ENCODE measurements around the gene IFIT5. TPM values are rescaled to one million over a fixed set of nuclear protein-coding genes. Genes with fewer than 3 reads are reported as not detected.

The IFIT5 gene
- total RNA-seq, 3 donors from 2014 or later (not counting 1 experiment from before 2014, with no cell fraction given) = 17.7 to 23.6 (median 20.4) TPM

DNA sequence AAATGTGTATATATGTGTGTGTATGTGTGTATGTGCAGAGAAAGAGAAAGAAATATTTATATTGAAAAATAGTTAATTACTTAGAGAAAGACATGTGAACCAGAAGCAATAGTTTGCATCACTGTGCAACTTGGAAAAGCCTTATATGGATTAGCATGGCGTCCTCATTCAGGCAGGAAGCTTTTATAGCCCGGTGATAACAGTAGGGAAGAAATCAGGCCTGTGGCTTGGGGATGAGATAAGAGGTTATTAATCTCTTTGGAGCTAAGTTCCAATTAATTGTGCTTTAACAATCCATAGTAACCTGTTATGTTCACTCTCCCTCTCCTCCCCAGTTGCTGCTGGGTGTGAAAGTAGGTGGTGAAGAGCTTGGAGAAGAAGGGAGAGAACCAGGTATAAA lies 36.5 kb downstream of the IFIT5 start:
- Mint-ChIP-seq H3K27ac (no peak overlapping the region), H3K36me3 (no peaks in the 10 kb centered on the region), H3K4me1 (no peaks in the 10 kb centered on the region), H3K9me3 (no peaks in the 10 kb centered on the region), H3K4me3 (no peak overlapping the region), H3K27me3 (ENCODE audit: low read depth in 2 of 2) (peaks cover 28 to 32% of the 10 kb centered on the region in 2 donors)
- Histone ChIP-seq H3K27ac (ENCODE audit: low read length) (no peak overlapping the region), H3K4me1 (ENCODE audit: control insufficient read depth, insufficient read depth, low read length) (no peaks in the 10 kb centered on the region), H3K36me3 (ENCODE audit: control insufficient read depth, insufficient read depth, low read length) (no peaks in the 10 kb centered on the region), H3K4me3 (ENCODE audit: low read length) (no peak overlapping the region), H3K27me3 (ENCODE audit: control insufficient read depth, insufficient read depth, low read length) (no peaks in the 10 kb centered on the region), H3K9me3 (ENCODE audit: control insufficient read depth, insufficient read depth, low read length) (no peaks in the 10 kb centered on the region)
- WGBS (ENCODE audit: insufficient coverage) = 98% methylated on average over 2 of the region's 2 CpGs
- TF ChIP-seq, protein P1, sequence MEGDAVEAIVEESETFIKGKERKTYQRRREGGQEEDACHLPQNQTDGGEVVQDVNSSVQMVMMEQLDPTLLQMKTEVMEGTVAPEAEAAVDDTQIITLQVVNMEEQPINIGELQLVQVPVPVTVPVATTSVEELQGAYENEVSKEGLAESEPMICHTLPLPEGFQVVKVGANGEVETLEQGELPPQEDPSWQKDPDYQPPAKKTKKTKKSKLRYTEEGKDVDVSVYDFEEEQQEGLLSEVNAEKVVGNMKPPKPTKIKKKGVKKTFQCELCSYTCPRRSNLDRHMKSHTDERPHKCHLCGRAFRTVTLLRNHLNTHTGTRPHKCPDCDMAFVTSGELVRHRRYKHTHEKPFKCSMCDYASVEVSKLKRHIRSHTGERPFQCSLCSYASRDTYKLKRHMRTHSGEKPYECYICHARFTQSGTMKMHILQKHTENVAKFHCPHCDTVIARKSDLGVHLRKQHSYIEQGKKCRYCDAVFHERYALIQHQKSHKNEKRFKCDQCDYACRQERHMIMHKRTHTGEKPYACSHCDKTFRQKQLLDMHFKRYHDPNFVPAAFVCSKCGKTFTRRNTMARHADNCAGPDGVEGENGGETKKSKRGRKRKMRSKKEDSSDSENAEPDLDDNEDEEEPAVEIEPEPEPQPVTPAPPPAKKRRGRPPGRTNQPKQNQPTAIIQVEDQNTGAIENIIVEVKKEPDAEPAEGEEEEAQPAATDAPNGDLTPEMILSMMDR (IDR thresholded peaks at IDR 0.05) = no peak
- ATAC-seq = no peak
- no peak for DNase-seq
- intact Hi-C loops (cut with micrococcal nuclease) = no loop called here

DNA sequence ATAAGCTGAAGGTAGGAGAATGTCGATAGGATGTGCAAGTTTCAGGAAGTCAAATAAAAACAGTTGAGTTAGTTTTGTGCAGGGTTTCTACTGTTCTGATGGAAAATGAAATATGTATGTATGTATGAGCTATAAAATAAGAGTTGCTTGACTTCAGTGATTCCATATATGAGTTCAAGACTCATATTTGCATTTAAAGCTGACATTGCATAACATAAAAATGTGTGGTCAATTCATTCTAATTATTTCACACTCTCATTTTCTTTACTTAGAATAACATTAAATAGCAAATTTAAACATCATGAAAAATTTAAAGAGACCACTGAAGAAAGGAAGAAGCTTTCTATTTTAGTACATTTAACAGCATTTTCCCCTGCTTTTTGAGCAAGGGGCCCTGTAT lies 37.8 kb downstream of the IFIT5 start:
- no peak for DNase-seq
- ATAC-seq = no peak
- H3K36me3 ChIP-seq (ENCODE audit: control insufficient read depth, insufficient read depth, low read length) = no peaks in the 10 kb centered on the region
- H3K27ac ChIP-seq (ENCODE audit: low read length) = no peak overlapping the region
- no peak overlapping the region for H3K27ac Mint-ChIP-seq
- no peaks in the 10 kb centered on the region for H3K4me1 Mint-ChIP-seq
- H3K9me3 ChIP-seq (ENCODE audit: control insufficient read depth, insufficient read depth, low read length) = no peaks in the 10 kb centered on the region
- no peaks in the 10 kb centered on the region for H3K4me1 ChIP-seq (ENCODE audit: control insufficient read depth, insufficient read depth, low read length)
- peaks cover 23 to 28% of the 10 kb centered on the region in 2 donors for H3K27me3 Mint-ChIP-seq (ENCODE audit: low read depth in 2 of 2)
- intact Hi-C loops (cut with micrococcal nuclease) = no loop called here
- no peaks in the 10 kb centered on the region for H3K9me3 Mint-ChIP-seq
- H3K4me3 Mint-ChIP-seq = no peak overlapping the region
- no peaks in the 10 kb centered on the region for H3K36me3 Mint-ChIP-seq
- TF ChIP-seq, protein P1 (IDR thresholded peaks at IDR 0.05) = no peak
- no peak overlapping the region for H3K4me3 ChIP-seq (ENCODE audit: low read length)
- no peaks in the 10 kb centered on the region for H3K27me3 ChIP-seq (ENCODE audit: control insufficient read depth, insufficient read depth, low read length)
- WGBS (ENCODE audit: insufficient coverage) = 63% methylated on average over 1 of the region's 1 CpG

DNA sequence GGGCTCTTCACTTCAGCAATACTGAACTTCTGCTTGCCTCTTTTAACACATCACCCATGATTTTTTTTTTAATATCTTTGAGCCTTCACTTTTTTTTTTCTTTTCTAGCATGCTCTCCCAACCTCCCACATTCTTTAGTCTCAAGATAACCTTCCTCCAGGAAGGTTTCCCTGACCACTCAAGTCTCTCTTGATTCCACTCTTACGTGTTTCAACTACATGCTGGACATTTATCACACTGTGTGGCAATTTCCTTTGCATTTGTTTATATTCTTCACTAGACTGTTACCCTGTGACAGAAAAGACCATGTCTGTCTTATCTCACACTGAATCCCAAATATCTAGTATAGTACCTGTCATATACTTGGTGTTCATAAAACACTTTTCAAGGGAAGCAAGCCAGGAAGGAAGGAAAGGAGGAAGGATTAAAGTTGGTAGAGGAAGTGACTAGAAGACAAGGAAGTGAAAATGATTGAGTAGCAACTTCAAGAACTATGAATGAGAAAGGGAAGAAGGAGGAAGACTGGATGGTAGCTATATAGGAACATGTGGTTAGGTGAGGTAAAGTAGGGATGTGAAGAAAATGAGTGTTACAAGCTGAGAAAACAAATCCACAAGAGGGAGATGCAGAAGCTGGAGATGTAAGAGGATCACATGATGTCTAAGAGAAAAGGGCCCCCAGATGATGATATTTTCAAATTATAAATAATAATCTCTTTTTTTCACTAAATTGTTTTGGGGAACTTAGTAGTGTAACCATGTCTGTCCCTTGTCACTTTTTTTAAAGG lies 40.4 kb downstream of the IFIT5 start:
- H3K36me3 ChIP-seq (ENCODE audit: control insufficient read depth, insufficient read depth, low read length) = no peaks in the 10 kb centered on the region
- ATAC-seq (no peak), DNase-seq (no peak)
- TF ChIP-seq, protein P1 (IDR thresholded peaks at IDR 0.05) = no peak
- H3K9me3 ChIP-seq (ENCODE audit: control insufficient read depth, insufficient read depth, low read length) = no peaks in the 10 kb centered on the region
- H3K4me3 ChIP-seq (ENCODE audit: low read length) = no peak overlapping the region
- Mint-ChIP-seq H3K36me3 (no peaks in the 10 kb centered on the region), H3K27ac (no peak overlapping the region), H3K4me3 (no peak overlapping the region), H3K4me1 (no peaks in the 10 kb centered on the region), H3K9me3 (no peaks in the 10 kb centered on the region), H3K27me3 (ENCODE audit: low read depth in 2 of 2) (peaks cover 23 to 25% of the 10 kb centered on the region in 2 donors)
- no peak overlapping the region for H3K27ac ChIP-seq (ENCODE audit: low read length)
- WGBS (ENCODE audit: insufficient coverage) = 73% methylated on average over 1 of the region's 1 CpG
- no peaks in the 10 kb centered on the region for H3K27me3 ChIP-seq (ENCODE audit: control insufficient read depth, insufficient read depth, low read length)
- no peaks in the 10 kb centered on the region for H3K4me1 ChIP-seq (ENCODE audit: control insufficient read depth, insufficient read depth, low read length)
- intact Hi-C loops (cut with micrococcal nuclease) = no loop called here

DNA sequence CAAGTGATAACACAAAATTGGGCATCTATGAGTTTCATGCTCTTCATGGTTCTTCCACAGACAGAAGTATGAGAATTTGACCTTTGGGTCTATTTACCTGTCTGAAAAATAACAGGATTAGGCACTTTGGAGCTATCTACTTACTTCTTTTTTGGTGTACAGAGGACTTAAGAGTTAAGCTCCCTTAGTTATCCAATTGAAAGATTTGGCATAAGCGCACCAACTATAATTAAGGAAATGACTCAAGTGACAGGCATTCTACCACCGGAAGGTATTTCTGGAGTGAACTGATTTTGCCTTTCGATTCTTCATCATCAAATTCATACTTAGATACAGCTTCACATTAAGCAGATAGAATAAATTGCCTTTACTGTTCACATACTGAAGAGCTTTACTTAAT lies 43.9 kb downstream of the IFIT5 start:
- Histone ChIP-seq H3K4me3 (ENCODE audit: low read length) (no peak overlapping the region), H3K27ac (ENCODE audit: low read length) (no peak overlapping the region), H3K27me3 (ENCODE audit: control insufficient read depth, insufficient read depth, low read length) (peaks cover 3% of the 10 kb centered on the region), H3K9me3 (ENCODE audit: control insufficient read depth, insufficient read depth, low read length) (no peaks in the 10 kb centered on the region), H3K36me3 (ENCODE audit: control insufficient read depth, insufficient read depth, low read length) (no peaks in the 10 kb centered on the region), H3K4me1 (ENCODE audit: control insufficient read depth, insufficient read depth, low read length) (no peaks in the 10 kb centered on the region)
- Mint-ChIP-seq H3K4me3 (no peak overlapping the region), H3K27me3 (ENCODE audit: low read depth in 2 of 2) (peaks cover 31 to 46% of the 10 kb centered on the region in 2 donors), H3K27ac (no peak overlapping the region), H3K4me1 (no peaks in the 10 kb centered on the region), H3K36me3 (no peaks in the 10 kb centered on the region), H3K9me3 (no peaks in the 10 kb centered on the region)
- TF ChIP-seq, protein P1 (IDR thresholded peaks at IDR 0.05) = no peak
- WGBS (ENCODE audit: insufficient coverage) = 86% methylated on average over 3 of the region's 3 CpGs
- ATAC-seq (no peak), DNase-seq (no peak)
- intact Hi-C loops (cut with micrococcal nuclease) = no loop called here

All from natural killer cell (primary cell).